ENCODE data around the gene TMEM59L.

TMEM59L gene

DNA sequence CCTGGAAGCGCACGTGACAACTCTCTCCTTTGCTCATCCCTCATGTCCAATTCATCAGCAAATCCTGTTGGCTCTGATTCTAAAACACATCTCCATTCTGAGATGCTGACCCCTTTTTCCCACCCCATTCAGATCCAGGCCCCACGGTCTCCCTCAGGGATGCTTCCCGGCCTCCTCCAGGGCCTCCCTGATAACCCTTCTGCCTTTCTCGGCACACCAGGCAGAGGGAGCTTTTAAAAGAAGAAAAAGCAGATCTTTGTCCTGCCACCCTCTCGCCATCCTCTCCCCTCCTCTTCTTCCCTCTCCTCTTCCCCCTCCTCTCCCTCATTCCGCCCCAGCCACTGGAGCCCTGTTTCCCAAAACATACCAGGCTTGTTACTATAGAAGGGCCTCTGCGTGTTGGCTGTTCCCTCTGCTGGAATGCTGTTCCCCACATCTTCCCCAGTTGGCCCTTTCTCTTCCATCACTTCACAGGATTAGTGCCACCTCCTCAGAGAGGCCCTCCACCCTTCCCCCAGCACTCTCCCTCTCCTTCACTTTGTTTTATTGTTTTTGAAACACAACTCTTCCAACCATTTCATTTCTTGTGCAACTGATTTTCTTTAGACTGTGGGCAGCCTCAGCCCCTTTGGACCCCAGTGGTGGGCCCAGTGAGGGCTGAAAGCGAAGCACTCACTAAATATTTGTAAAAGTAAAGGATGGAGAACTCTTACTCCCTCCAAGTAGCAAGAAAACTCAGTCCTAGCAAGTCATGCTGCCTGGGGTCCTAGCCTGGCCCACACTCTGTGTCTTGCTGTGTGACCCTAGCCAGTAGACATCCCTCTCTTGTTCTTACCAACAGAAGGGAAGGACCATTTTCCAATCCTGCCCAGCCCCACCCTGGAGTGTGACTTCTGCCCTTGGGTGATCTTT, 3.6 kb upstream of the TMEM59L start:
- DNase-seq (ENCODE audit: low read depth), result no peak

DNA sequence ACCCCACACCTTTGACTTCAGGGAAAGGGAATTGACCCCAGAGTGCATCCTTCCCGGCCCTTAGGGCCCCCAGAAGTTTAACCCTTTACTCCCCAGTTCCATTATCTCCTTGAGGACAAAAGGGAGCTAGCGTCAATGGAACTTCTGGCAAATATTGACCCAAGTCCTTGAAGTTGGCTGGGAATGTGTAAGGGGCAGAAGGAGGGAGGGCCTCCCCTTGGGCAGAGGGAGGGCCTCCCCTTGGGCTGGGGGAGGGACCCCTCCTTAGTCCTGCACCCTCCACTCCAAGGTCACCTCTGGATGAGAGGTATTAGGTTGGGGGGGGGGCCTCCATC, 3.0 kb upstream of the TMEM59L start:
- DNase-seq (ENCODE audit: low read depth), result no peak

DNA sequence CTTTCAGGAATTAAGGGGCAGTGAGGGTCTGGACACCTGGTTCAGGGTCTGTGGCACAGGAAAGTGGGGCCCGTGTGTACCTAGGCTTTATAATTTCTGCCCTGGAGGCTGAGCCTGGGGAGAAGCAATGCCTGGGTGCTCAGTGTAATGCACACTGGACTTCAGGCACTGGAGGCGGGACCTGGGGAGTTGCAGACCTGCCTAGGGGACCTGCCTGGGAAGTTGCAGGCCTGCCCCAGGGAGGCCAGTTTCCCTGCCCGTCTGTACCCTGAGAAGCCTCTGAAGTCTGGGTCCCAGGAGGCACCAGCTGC, 2.5 kb upstream of the TMEM59L start:
- no peak for DNase-seq (ENCODE audit: low read depth)

DNA sequence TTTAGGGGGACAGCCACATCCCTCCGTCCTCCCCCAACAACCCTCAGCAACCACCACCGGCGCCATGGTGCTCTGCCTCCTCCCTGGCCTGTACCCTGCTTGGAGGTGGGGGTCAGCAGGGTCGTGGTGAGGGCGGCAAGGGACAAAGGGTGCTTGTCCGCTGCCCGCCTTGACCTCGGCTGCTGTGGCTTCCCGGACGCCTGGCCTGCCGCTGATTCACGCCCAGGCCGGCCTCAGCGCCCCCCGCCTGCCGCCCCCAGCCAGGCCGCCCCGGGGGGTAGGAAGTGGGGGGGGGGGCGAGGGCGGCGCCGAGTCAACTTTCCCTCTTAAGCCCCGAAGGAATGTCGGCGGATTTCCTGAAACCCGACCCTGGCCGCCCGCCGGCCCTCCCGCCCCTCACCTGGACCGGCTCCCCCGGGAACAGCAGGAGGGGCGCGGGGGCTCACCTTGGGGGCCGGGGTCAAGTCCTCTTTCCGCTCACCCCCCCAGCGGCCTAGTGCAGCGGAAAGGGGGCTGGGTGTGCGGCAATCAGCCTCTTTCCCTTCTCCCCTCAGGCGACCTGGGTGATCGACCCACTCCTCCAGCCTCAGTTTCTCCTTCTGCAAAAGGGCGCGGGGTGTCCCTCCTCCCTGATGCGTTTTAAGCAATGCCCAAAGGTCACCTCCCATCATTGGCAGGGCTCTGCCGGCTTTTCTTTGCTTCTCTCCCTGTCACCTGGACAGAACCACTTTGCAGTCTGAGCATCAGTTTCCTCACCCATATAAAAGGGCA, 1.9 kb upstream of the TMEM59L start:
- no peak for DNase-seq (ENCODE audit: low read depth)

DNA sequence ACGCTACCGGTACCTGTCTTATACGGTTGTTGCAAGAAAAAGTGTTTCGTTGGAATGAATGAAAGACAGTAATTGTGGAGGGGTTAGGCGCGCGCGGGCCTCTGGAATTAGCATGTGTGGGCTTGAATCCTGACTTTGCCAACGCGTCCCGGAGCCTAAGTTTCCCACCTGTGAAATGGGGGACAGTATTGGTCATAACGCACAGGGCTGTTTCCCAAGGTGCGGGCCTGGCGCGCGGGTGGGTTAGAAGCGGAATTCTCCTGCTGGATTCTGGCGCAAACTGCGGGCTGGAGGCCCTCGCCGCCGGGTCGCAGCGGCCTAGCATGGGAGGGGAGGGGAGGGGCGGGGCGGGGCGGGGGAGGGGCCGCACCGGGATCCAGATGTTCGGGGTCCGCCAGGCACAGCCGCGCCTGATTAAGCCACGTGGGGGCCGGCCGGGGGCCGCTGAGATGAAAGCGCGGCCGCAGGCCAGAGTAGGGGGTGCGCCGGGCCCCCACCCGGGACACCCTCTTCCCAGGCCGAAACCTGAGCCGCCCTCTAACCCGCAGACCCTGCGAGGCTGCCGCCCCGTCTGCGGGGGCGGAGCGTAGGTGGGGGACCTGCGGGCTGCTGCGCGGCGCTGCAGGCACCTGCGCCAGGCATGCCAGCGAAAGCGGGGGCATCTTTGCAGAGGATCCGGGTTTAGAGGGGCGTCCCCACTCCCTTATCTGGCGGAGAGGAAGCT, 1.2 kb upstream of the TMEM59L start:
- DNase-seq (ENCODE audit: low read depth), result no peak

DNA sequence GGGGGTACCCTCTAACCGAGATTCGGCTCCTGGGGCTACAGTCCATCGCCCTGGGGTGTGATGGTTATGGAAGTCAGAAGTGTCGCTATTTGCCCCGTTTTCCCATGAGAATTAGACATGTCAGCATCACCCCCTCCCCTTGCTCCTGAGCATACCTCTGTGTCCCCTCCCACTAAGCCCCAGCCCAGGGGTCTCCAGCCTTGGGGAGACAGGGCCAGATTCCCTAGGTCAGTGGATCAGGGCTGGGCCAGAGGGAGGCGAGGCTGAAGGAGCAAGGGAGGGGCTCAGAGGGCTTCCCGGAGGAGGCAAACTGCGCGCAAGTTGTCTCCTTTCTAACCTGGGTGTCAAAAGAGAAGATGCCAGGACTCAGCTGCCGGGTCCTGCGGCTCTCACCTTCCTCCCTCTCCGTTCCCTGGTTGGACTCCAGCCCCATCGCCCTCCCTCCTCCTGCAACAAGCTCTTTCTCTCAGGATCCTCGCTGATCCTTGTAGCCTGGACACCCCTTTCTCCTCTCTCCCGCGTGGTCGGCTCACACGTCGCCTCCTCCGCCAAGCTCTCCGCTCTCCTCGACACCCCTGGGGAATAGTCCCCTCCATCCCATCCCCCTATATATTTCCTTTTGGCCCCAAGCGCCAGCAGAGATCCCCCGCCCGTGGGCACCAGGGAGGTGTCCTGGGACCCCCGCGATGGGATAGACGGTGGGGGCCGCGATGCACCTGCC, 459 bp upstream of the TMEM59L start:
- DNase-seq (ENCODE audit: low read depth), result no peak

DNA sequence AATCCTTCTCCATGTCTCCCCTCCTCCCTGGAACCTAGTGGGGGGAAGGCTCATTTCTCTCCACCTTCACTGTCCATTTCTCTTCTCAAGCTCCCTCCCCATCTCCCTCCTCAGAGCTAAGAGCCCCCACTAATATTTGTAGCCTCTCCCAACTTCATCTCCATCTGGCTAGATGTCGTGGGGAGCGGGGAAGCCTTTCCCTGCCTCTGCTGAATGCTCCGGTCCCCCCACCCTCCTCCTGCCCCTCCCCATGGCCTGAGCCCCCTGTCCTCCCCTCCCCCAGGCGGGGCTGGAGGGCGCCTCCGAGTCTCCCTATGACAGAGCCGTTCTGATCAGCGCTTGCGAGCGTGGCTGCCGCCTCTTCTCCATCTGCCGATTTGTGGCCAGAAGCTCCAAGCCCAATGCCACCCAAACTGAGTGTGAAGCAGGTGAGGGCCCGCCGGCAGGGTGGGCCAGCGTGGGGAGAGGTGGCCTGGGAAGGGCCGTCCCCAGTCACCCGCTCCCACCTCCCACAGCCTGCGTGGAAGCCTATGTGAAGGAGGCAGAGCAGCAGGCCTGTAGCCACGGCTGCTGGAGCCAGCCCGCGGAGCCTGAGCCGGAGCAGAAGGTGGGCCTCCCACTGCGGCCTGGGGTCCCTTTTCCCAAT, 1.0 kb downstream of the TMEM59L start:
- no peak for DNase-seq (ENCODE audit: low read depth)

DNA sequence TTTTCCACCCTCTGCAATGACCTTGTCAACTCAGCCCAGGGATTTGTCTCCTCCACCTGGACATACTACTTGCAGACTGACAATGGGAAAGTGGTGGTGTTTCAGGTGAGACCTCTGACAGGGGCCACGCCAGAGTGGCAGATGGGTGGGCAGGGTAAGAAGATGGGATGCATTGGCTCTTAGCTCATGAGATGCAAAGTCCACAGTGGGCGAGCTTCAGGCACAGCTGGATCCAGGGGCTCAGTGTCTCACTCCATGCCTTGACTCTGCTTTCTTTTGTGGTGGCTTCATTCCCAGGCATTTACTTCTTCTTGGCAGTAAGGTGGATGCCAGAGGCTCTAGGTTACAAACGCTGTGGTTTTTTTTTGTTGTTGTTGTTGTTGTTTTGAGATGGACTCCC, 3.4 kb downstream of the TMEM59L start:
- no peak for DNase-seq (ENCODE audit: low read depth)

DNA sequence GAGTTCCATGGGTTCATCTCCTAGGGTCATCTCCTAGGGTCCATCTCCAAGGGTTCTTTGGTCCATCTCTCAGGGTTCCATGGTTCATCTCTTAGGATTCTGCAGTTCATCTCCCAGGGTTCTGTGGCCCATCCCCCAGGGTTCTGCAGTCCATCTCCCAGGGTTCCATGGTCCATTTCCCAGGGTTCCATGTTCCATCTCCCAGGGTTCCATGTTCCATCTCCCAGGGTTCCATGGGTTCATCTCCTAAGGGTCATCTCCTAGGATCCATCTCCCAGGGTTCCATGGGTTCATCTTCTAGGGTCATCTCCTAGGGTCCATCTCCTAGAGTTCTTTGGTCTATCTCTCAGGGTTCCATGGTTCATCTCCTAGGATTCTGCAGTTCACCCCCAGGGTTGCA, 4.9 kb downstream of the TMEM59L start:
- DNase-seq (ENCODE audit: low read depth), result no peak

DNA sequence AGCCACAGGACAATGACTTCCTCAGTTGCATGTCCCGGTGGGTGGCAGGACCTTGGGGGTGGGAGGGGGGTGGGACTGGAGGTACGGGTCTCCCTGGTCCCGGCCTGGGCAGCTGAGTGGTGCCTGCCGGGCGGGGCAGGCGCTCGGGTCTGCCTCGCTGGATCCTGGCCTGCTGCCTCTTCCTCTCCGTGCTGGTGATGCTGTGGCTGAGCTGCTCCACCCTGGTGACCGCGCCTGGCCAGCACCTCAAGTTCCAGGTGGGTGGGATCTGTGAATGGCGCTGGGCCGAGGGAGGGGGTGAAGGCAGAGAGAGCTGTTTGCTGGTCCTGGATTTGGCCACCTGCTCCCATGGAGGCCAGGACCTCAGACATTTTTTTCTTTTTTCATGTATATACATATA, 5.6 kb downstream of the TMEM59L start:
- DNase-seq (ENCODE audit: low read depth), result no peak

DNA sequence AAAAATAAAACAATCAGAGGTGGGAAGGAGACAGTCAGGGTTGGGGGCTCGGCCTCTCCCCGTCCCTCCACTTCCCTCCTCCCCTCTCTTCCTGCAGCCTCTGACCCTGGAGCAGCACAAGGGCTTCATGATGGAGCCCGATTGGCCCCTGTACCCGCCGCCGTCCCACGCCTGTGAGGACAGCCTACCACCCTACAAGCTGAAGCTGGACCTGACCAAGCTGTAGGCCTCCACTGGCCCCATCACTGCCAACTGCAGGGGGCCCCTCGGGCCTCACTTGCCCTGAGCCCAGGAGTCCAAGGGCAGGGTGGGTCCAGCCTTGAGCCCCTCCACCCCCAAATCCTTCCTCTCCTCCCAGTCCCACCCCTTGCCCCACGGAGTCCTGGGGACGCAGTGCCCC, 7.6 kb downstream of the TMEM59L start:
- no peak for DNase-seq (ENCODE audit: low read depth)

DNA sequence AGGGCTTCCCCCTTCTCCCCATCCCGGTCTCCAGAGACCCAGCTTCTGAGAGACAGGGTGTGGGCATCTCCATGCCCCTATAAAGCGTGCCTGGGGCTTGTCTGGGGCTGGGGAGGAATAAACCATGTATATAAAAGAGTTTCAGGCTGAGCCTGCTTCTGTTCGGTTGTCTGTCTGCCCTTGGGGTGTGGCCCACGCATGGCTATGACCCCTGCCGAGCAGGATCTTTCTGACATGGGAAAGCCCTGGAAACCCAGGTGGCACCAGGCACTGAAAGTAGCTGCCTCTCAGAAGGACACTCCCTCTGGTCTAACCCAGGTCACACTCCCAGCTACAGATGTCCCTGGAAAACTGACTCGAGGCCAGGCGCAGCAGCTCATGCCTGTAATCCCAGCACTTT, 8.2 kb downstream of the TMEM59L start:
- no peak for DNase-seq (ENCODE audit: low read depth)

DNA sequence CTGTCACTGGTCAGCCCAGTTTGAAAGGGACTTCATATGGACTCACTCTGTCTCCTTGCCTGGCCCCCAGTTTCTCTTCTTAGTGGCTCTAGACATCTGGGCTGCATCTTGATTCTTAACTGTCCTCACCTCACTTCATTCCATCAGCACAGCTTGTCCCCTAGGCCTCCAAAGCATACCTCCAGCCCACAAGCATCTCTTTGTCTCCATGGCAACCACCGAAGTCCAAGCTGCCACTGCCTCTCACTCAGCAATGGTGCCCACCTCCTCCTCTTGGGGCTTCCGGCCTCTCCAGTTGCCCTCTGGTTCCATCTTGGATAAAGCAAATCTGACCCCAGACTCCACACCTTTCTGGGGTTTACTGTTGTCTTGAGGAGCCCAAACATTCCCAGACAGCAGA, 14.2 kb downstream of the TMEM59L start:
- no peak for DNase-seq (ENCODE audit: low read depth)

DNA sequence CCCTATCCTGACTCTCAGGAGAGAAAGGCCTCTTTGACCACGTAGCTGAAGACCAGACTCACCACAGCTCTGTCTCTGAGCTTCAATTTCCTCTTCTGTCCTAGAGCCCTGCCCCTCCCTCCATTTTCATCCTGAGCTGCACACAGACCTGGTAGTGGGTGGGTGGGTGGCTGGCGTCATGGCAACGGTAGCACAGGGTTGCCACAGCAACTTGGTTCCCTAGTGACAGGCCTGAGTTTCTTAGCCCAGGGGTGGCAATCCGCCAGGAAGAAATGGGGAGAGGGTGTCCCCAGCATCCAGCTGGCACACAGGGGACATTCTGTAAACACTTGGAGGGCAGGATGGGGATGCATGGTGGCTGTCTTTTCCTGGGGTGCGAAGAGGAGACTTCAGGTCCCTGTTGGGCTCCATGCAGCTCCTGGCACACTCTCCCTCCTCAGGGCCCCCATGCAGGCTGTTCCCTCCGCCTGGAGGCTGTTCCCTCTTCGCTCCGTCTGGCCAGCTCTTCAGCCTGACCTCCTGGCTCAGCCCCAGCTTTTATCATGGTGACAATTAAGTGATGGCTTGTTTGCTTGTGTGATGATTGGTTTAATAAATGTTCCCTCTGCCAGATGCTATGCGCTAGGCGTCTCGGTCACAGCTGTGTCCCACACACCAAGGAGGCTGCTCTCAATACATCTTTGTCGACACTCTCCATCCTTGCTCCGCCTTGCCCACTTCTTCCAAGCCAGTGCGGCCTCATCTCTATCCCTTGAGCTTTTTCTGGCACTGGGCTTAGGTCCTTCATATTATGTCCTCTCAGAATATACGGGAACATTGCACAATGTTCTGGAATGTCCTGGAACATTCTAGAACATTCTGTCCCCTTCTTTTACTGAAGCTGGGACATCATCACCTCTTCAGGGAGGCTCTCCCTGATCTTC, 16.8 kb downstream of the TMEM59L start:
- DNase-seq (ENCODE audit: low read depth), result no peak

DNA sequence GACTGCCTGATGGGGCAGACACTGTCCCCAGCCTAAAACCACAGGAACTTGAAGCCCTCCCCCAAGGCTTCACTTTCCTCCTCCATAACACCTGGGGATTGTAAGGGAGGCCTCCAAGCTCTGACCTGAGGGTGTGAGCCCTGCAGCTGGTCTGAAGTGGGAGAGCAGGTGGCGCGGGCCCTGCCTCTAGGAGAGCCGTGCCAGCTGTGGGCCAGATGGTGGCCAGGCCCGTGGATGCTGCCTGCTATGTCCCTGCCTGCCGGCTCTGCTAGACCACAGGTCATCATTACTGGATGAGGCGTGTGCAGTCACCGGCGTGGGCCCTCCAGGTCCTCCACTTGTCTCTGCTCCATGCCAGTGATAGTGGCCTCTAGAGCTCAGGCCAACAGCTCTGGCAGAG, 20.7 kb downstream of the TMEM59L start:
- DNase-seq (ENCODE audit: low read depth), result no peak

DNA sequence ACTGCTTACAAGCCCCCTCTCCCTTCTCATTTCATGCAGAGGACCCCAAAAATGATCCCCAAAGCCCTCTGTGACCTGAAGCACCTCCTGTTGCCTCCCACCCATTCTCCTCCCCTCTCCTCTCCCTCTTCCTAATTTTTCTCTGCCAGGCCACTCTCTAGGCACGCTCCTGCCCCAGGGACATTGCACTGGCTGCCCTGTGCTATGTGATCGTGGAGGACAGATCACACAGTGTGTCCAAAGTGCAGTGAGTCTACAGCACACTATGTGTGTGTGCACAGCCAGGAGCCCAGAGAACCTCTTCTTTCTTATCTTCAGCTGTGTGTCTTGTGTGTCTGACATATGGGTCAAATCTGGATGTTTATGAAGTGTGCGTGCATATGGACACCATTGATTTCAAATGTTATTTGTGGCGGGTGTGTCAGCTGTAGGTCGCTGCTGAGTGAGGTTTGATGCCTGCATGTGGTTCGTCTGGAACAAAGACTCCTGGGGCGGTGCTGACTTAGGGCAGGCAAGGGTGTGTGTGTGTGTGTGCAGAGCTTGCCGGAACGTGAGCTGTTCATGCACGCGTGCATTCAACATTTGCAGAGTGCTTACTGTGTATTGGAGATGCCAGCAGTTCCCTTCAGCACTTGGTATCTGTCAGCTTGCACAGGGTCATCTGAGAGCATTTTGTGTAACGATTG, 22.1 kb downstream of the TMEM59L start:
- DNase-seq (ENCODE audit: low read depth), result no peak

DNA sequence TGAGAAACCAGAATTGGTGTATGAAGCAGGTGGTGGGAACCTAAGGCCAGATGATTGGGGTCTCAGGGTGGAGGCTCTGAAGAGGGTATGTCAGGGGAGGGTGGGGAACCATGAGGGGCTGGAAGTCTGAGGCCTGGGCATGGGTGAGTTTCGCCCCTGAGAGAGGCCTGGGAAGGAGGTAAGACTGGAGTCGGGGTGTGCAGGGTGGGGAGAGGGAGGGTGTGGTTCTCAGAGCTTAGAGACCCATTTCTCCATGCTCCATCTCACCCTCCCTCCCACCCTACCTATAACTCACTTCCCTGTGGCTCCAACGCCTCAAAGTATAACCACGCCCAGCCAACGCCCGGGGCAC, 23.1 kb downstream of the TMEM59L start:
- no peak for DNase-seq (ENCODE audit: low read depth)

DNA sequence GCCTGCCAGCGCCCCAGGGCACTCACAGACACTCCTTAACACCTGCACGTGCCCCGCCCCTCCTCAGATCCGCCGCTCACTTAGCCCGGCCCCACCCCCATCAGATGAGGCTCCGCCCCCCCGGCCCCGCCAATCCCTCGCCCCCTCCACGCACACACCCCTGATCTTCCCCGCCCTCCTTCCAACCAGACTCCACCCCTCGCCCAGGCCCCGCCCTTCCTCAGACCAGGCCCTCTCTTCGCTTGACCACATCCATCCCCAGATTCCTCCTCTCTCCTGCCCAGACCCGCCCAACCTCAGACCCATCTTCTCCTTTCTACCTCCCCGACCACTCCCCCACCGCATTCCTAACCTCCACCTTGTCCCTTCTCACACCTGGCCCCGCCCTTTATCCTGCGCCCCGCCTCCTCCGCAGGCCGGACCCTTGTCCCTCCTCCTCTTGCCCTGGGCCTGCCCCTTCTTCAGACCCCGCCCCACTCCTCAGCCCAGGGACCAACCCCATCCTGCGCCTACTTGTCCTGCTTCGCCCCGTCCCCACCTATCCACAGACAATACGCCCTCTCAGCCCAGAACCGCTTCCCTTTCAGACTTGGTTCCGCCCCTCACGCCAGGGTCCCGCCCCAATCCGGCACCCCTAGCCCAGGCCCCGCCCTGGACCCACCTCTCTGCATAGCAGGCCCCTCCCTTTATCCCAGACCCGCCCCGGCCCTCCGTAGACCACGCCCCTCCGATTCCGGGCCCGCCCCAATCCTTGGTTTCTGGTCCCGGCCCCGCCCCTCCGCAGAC, 23.7 kb downstream of the TMEM59L start:
- peak; percentile 99 for DNase-seq (ENCODE audit: low read depth)

DNA sequence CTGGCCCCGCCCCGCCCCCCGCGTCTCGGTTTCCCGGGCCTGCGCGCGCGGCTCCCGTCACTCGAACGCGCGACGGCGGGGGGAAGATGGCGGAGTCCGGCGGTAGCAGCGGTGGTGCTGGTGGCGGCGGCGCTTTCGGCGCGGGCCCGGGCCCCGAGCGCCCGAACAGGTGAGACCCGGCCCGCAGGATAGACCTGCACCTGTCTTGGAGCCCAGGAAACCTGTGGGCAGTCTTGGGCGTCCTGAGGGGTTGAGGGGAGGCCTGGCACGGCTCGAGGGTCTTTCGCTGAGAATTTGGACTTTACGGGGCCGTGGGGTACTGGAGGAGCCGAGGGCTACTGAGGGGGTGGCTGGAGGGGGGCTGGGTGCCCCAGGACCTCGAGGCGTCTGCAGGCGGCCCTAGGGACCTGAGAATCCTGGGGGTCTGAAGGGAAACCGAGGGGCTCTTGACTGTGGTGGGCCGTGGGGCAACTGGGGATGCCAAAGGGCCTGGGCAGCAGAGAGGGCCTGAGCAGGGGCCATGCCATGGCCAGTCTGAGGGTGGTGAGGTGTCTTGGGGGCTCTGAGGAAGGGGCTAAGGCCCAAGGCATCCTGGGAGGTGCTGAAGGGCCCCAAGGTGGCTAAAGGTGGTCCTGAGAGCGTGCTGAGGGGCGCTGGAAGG, 24.4 kb downstream of the TMEM59L start, which contains the start of gene KLHL26:
TSS of gene KLHL26 (plus strand) at position 60 of the 661 bp plus-strand sequence. CDS start at position 87, 27 bp downstream.
- no peak for DNase-seq (ENCODE audit: low read depth)
